SKM-1 (cell line): ENCODE measurements around the gene ETHE1.
A peak's percentile ranks its signal among the peaks of the same experiment; 100 is the strongest.

ENCODE experiments used
- DNase-seq: peaks from one replicate; lab custom pipeline; 2025; ENCODE audit not compliant: unreplicated experiment; lab: John Stamatoyannopoulos, UW

Gene ETHE1

DNA sequence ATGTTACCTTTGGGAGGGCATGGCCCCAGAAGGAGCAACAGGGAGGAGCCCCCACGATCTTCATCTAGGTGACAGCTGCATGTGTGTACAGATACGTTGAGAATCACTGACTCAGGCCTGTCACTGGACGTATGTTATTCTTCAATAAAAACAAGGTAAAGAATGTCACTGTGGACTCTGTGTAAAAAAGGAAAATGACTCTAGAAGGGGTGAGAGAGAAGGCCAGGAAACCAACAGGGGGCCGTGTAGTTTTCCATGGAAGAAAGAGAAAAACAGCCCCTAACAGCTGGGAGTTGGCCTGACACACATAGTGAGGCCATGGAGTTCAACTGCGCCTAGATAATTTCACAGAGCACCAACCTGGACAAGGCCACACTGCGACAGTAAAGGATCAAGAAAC, 59.7 kb downstream of the ETHE1 start:
- no peak for DNase-seq

DNA sequence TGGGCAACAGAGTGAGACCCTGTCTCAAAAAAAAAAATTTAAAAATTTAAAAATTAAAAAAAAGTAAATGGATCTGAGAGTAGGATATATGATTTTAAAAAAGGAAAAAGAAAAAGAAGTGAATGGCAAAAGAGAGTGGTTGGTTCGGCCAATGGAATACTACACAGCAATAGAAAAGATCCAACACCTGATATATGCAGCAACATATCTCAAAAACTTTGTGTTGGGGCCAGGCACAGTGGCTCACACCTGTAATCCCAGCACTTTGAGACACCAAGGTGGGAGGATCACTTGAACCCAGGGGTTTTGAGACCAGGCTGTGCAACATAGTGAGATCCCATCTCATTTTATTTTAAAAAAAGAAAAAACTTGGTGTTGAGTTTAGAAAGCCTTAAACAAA, 60.2 kb downstream of the ETHE1 start:
- no peak for DNase-seq

DNA sequence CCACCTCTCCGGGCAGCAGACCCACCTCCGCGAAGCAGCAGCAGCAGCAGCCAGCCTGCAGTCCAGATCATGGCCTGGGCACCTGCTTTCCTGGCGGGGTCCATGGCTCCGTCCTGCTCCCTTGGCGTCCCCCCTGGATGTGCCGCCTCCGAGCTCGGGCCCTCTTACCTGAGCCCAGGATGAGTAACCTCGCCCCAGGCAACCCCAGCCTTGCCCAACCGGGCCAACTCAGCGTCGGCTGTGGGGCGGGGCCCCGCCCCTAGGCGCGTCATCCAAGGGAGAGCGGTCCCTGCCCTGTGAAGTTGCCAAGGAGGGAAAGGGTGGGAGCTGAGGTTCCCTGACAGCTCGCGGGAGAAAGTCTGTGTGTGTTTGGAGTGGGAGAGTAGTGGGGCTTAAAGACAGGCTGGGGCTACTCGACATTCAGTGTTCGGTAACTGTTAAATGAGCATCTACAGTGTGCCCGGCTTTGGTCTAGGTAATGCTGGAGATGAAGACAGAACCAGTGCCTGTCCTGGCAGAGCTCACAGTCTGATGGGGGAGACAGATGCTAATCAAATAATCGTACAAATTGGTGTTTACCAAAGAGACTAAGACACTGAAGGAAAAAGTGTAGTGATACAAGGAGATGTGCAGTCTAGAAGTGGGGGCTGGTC, 61.4 kb downstream of the ETHE1 start, which contains the start of gene LYPD3:
TSS of gene LYPD3 (minus strand) at position 141 of the 653 bp plus-strand sequence. CDS start at position 104, 37 bp downstream.
- no peak for DNase-seq

DNA sequence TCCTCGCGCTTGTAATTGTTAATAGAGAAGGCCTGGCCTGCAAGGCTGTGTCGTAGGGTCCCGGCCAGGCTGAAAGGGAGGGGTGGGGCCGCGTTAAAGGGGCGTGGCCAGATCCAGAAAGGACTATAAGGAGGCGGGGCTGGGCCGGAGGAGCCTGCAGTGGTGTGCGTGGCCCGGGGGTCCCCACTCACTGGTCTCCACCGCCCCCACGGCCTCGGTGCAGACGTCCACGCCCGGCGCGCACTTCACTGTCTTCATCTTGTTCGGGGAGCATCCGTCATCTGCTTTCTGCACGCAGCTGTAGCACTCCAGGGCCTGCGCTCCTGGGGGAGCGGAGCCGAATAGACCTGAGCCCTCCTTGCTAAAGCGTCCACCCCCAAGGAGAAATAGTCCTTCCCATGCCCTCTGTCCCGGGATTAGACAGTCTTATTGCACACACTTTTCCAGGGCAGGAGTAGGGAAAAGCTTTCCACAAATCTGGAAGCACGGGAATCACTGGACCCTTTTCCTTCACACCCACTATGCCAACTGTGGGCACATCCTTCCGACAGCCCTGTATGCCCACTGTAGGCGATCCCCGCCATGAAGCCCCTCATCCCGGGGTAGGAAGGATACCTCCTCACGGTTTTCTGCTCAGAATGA, 62.7 kb downstream of the ETHE1 start:
- DNase-seq, result no peak

DNA sequence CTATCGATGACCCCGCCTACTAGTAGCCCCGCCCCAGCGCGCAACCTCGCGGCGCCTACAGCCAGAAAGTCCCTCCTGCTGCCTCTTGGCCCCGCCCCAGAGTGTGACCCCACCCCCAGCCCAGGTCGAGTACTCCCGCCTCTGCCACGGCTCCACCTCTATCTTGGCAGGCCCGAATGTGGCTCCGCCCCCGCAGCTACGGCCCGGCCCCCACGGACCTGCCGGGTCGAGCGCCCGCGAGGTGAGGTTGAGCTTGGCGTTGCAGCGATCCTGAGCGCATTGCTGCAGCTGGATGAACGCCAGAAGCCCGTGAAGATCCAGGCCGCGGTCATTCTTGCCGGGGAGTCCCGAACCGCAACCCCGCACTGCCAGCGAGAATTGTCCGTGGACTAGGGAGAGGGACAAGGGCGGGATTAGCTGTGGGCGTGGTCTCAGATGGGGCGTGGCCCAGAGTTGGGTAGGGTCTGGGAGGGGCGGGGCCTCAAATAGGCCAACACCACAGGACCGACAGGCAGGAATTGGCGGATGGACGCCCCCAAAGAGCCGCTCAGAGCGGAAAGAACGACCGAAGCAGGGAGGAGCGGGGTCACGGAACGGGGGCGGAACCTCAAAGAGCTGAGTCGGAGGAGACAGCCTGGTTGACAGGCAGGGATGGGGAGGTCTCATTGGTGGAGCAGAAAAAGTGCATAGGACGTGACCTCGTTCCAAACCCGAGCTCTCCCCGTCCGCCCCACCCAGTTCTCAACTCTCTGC, 63.4 kb downstream of the ETHE1 start:
- DNase-seq, result peak; percentile 48

DNA sequence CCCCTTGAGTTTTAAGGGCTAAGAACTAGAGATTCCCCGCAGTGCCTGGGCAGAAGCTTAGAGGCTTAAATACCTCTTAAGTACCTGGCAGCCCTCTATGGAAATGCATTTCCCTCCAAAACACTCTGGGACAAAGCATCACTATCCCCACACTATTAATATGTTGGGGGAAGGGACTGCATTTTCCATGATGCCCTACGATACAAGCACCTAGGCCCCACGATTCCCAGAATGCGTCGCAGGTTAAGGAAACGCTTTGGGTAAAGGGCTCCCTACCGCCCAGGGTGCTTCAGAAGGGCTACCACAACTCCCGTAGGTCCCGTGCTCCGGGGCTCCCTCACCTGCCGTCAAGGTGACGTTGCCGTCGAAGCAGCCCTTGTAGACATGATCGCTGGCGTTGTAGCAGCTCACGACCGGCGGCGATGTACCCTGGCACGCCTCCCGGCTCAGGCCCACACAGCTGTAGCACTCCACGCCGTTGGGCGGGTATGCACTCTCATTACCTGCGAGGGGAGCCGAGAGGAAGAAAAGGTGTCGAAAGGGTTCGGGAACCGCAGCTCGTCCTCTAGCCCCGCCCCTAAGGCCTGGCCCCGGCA, 64.1 kb downstream of the ETHE1 start:
- no peak for DNase-seq

DNA sequence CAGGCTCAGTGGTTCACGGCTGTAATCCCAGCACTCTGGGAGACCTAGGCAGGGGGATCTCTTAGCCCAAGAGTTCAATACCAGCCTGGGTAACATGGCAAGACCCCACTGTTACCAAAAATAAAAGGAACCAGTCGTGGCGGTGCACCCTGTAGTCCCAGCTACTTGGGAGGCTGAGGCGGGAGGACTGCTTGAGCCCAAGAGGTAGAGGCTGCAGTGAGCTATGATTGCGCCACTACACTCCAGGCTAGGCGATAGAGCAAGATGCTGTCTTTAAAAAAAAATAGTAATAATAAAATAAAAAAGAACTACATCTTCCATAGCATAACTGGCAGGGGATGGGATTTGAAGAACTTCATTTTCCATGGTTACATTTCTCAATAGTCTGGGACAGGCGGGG, 64.6 kb downstream of the ETHE1 start:
- DNase-seq, result no peak

DNA sequence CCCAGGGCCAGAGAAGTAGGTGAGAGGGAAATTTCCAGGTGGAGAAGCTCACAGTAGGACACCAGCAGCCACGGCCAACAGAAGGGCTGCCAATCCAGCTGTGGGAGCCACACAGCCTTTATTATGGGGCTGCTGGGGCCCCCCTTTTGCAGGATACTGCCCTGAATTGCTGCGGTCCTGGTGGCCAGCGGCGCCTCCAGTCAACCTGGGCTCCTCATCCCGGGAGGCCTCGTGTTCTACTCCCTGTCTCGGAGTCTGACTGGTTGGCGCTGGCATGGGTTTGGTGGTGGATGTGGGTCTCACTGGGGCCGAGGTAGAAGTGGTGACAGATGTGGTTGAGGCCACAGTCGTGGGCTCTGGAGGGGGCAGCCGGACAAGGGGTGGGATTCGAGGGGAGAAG, 65.7 kb downstream of the ETHE1 start:
- no peak for DNase-seq

DNA sequence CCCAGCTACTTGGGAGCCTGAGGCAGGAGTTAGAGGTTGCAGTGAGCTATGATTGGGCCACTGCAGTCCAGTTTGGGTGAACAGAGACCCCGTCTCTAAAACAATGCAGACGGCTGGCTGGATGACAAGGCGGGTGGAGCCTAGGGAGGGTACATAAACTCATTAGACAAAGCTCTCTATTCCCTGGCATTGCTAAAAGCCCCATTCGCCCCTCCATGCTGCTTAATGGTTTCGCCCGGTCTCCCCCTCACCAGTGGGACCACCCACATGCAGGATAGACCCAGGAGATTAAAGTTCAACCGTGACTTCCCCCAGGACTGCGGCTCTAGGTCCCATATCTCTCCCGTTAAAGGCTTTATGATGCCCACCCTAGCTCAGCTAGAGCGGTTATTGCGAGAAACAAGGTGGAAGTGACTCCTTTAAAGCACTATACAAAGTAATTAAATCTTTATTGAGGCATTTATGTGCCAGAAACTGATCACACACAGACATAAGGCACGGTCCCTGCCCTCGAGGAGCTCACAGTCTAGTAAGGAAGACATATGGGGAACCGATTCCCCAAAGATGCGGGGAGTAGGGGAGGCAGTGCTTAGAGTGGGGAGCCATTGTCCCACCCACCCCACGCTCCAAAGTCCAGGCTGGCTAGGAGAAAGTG, 66.5 kb downstream of the ETHE1 start:
- DNase-seq, result no peak

DNA sequence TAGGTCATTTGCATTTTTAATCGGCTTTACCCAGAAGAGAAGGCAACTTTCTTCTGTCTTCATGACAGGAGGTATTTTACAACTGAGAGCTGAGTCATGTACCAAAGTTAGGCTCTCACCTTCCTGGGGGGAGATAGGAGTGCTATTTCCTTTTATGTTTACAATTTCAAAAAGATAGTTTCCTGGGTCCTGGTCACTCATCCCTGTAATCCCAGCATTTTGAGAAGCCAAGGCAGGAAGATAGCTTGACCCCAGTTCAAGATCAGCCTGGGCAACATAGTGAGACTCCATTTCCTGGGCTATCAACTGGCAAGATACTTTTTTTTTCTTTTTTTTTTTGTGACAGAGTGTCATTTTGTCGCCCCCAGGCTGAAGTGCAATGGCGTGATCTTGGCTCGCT, 69.2 kb downstream of the ETHE1 start:
- DNase-seq, result no peak
